ENCODE results near the gene DCTN4.

Gene DCTN4

DNA sequence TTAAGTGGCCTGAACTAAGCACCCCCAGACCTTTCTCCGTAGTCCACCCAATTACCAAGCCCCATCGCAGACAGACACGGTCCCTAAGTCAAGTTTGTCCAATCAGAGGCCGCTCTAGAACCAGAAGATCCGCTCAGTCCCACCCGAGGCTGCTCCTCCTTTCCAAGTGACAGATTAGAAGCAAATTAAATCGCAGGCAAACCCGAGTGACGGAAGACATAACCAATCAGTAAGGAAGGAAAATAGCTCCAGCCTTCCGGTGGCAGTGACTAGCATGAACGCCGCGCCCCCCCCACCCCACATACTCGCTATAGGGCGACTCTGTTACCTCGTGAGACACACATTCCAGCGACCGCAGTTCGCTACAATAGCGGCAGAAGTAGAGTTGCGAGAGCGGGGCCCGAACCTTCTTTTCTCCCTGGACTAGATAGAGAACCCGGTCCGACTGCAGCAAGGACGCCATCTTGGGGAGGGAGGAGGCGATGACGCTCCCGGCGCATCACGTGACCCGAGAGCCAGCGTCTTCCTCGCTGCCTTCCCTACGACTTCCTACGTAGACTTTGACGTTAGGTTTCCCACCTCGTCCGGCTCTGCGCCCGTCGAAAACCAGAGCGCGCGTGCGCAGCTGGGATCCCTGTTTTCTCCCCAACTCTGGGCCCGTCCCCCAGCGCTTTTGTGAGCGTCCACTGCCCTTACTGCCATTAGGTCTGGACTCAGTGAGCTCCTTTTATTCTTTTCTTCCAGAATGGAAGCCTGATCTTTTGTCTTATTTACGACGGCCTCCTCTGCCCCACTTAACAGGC is at the start of gene DCTN4:
Gene DCTN4, minus strand, starts transcription at position 487 of the 803 bp plus-strand sequence. Its CDS starts 24 bp downstream, at position 463.
- no peak for TF ChIP-seq EZH2phosphoT487 (IDR thresholded peaks at IDR 0.05; ENCODE audit: borderline replicate concordance)
- TF ChIP-seq, protein P1, sequence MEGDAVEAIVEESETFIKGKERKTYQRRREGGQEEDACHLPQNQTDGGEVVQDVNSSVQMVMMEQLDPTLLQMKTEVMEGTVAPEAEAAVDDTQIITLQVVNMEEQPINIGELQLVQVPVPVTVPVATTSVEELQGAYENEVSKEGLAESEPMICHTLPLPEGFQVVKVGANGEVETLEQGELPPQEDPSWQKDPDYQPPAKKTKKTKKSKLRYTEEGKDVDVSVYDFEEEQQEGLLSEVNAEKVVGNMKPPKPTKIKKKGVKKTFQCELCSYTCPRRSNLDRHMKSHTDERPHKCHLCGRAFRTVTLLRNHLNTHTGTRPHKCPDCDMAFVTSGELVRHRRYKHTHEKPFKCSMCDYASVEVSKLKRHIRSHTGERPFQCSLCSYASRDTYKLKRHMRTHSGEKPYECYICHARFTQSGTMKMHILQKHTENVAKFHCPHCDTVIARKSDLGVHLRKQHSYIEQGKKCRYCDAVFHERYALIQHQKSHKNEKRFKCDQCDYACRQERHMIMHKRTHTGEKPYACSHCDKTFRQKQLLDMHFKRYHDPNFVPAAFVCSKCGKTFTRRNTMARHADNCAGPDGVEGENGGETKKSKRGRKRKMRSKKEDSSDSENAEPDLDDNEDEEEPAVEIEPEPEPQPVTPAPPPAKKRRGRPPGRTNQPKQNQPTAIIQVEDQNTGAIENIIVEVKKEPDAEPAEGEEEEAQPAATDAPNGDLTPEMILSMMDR (conservative IDR thresholded peaks at IDR 0.05; ENCODE audit: low read length): no peak

DNA sequence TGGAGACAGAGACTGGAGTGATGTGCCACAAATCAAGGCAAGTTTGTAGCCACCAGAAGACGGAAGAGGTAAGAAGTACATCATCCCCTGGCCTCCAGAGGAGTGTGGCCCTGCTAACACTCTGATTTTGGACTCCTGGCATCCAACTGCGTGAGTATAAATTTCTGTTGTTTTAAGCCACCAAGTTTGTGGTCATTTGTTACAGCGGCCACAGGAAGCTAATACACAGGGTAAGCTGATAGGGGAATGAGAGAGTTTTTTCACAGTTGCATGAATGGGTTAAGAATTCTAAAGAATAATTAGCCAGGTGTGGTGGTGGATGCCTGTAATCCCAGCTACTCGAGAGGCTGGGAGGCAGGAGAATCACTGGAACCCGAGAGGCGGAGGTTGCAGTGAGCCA is 45.6 kb upstream of the DCTN4 start:
- H3K9me2 ChIP-seq (replicated peaks; ENCODE audit: low read depth, low read length): no peaks in the 10 kb centered on the region
- no peaks in the 10 kb centered on the region for H3K4me1 ChIP-seq (ENCODE audit: insufficient read depth, low read length, poor library complexity, severe bottlenecking)
- H3K9ac ChIP-seq (ENCODE audit: low read depth, low read length, poor library complexity, severe bottlenecking): no peak overlapping the region
- no peak overlapping the region for H3K4me2 ChIP-seq (ENCODE audit: low read depth, low read length, poor library complexity, severe bottlenecking)
- H4K20me1 ChIP-seq (ENCODE audit: insufficient read depth, low read length, poor library complexity, severe bottlenecking): no peaks in the 10 kb centered on the region
- H3K27me3 ChIP-seq (ENCODE audit: insufficient read depth, low read length, poor library complexity, severe bottlenecking): no peaks in the 10 kb centered on the region
- H3K36me3 ChIP-seq (ENCODE audit: insufficient read depth, low read length): peaks cover 23% of the 10 kb centered on the region; the same call in 1 of the 2 replicates
- TF ChIP-seq, protein P1 (conservative IDR thresholded peaks at IDR 0.05; ENCODE audit: low read length): no peak
- no peak for TF ChIP-seq EZH2phosphoT487 (IDR thresholded peaks at IDR 0.05; ENCODE audit: borderline replicate concordance)
- no peak overlapping the region for H3K4me3 ChIP-seq (ENCODE audit: low read length, poor library complexity, severe bottlenecking)
- no peaks in the 10 kb centered on the region for H3F3A ChIP-seq (ENCODE audit: low read depth)
- no peaks in the 10 kb centered on the region for H3K9me3 ChIP-seq (ENCODE audit: insufficient read depth, low read depth, low read length)
- no peak overlapping the region for H2AFZ ChIP-seq (ENCODE audit: low read length)
- 0 out of 2 replicates have a peak, but pooled peaks cover 4% of the 10 kb centered on the region for H3K79me2 ChIP-seq (ENCODE audit: insufficient read depth, low read length)

More for the DNA sequence above, at the start of gene DCTN4:
- H4K20me1 ChIP-seq (ENCODE audit: insufficient read depth, low read length, poor library complexity, severe bottlenecking): peaks cover 20% of the 10 kb centered on the region
- H3K27me3 ChIP-seq (ENCODE audit: insufficient read depth, low read length, poor library complexity, severe bottlenecking): no peaks in the 10 kb centered on the region
- H3K79me2 ChIP-seq (ENCODE audit: insufficient read depth, low read length): peaks cover 66% of the 10 kb centered on the region
- H3K9ac ChIP-seq (ENCODE audit: low read depth, low read length, poor library complexity, severe bottlenecking): peak within 1 kb of the TSS; percentile 84
- H3K36me3 ChIP-seq (ENCODE audit: insufficient read depth, low read length): peaks cover 19% of the 10 kb centered on the region; the same call in 1 of the 2 replicates
- H3K4me1 ChIP-seq (ENCODE audit: insufficient read depth, low read length, poor library complexity, severe bottlenecking): peaks cover 63% of the 10 kb centered on the region
- H3K9me3 ChIP-seq (ENCODE audit: insufficient read depth, low read depth, low read length): no peaks in the 10 kb centered on the region
- H3K4me2 ChIP-seq (ENCODE audit: low read depth, low read length, poor library complexity, severe bottlenecking): peak within 1 kb of the TSS; percentile 83
- peak within 1 kb of the TSS; percentile 90 for H2AFZ ChIP-seq (ENCODE audit: low read length)
- peak within 1 kb of the TSS; percentile 97 for H3K4me3 ChIP-seq (ENCODE audit: low read length, poor library complexity, severe bottlenecking)
- H3K9me2 ChIP-seq (replicated peaks; ENCODE audit: low read depth, low read length): no peaks in the 10 kb centered on the region
- peaks cover 7% of the 10 kb centered on the region; the same call in 1 of the 2 replicates for H3F3A ChIP-seq (ENCODE audit: low read depth)

DNA sequence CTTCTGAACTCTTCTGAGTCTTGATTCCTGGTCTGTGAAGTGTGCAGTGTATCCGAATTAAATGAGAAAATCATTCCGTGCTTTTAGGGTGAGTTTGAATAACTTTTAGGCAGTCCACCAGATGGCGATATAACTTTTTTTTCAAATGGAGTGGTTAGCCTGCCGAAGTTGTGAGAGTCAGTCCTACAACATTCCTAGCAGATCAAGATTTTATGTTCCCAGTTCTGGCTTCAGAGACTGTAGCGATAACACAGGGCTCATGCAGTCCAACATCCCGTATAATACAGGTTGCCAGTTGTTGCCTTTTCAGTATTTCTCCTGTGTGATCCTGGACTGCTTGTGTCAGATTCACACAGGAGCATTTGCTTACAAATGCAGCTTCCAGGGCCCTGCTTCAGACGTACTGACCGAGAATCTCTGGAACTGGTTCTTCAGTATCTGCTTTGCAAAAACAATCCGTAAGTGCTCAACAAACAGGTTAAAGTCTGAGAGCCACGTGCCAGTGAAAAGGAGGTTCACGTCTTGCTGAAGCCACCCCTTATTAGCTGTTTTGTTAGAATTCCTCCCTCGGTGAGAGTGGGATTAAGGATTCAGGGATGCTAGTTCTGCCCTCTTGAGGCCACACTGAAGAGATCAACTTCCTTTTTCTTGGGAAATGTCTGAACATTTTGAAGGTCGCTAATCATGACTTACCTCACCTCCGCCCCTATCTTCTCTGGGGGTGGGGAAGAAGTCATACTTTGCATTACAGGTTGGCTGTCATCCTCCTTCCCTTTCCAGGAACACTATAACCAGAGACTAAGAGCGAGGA is 42.5 kb upstream of the DCTN4 start:
- no peak overlapping the region for H2AFZ ChIP-seq (ENCODE audit: low read length)

More for the DNA sequence above, 42.5 kb upstream of the DCTN4 start:
- peaks cover 49% of the 10 kb centered on the region; the same call in 1 of the 2 replicates for H3K36me3 ChIP-seq (ENCODE audit: insufficient read depth, low read length)
- H3K4me3 ChIP-seq (ENCODE audit: low read length, poor library complexity, severe bottlenecking): no peak overlapping the region
- H3K27me3 ChIP-seq (ENCODE audit: insufficient read depth, low read length, poor library complexity, severe bottlenecking): no peaks in the 10 kb centered on the region
- H3K9me3 ChIP-seq (ENCODE audit: insufficient read depth, low read depth, low read length): no peaks in the 10 kb centered on the region
- peaks cover 11% of the 10 kb centered on the region; the same call in 1 of the 2 replicates for H3K79me2 ChIP-seq (ENCODE audit: insufficient read depth, low read length)
- no peak for TF ChIP-seq EZH2phosphoT487 (IDR thresholded peaks at IDR 0.05; ENCODE audit: borderline replicate concordance)
- TF ChIP-seq, protein P1 (conservative IDR thresholded peaks at IDR 0.05; ENCODE audit: low read length): peak; percentile 53
- no peaks in the 10 kb centered on the region for H3K9me2 ChIP-seq (replicated peaks; ENCODE audit: low read depth, low read length)
- H3K4me1 ChIP-seq (ENCODE audit: insufficient read depth, low read length, poor library complexity, severe bottlenecking): no peaks in the 10 kb centered on the region
- H3K9ac ChIP-seq (ENCODE audit: low read depth, low read length, poor library complexity, severe bottlenecking): no peak overlapping the region
- no peaks in the 10 kb centered on the region for H3F3A ChIP-seq (ENCODE audit: low read depth)
- peaks cover 9% of the 10 kb centered on the region for H4K20me1 ChIP-seq (ENCODE audit: insufficient read depth, low read length, poor library complexity, severe bottlenecking)
- H3K4me2 ChIP-seq (ENCODE audit: low read depth, low read length, poor library complexity, severe bottlenecking): no peak overlapping the region

All from Loucy (cell line).